H9 (cell line): Measurements from ENCODE around the gene CACNA1D. TPM values are rescaled to one million over a fixed set of nuclear protein-coding genes. Genes with fewer than 3 reads are reported as not detected.

Source experiments
- DNase-seq: peaks from one replicate; pipeline ENCODE4 v3.0.0-alpha.2; 2017
- H2AFZ ChIP-seq: one replicate; pipeline ENCODE4 v1.6.1; 2013; ENCODE audit warnings: mild to moderate bottlenecking, low read length, control low read depth, moderate library complexity
- H2AK5ac ChIP-seq: 2 replicates; pipeline ENCODE4 v1.6.1; 2013; ENCODE audit warnings: low read length, control low read depth, mixed read lengths; ENCODE audit not compliant: insufficient read length
- H2BK120ac ChIP-seq: one replicate; pipeline ENCODE4 v1.6.1; 2013; ENCODE audit warnings: low read depth, mild to moderate bottlenecking, low read length, control low read depth, inconsistent platforms; ENCODE audit not compliant: poor library complexity, severe bottlenecking
- H2BK12ac ChIP-seq: 2 replicates; pipeline ENCODE4 v1.6.1; 2013; ENCODE audit warnings: low read length, control low read depth, mixed read lengths, low read depth; ENCODE audit not compliant: insufficient read length
- H2BK15ac ChIP-seq: 2 replicates; pipeline ENCODE4 v1.6.1; 2013; ENCODE audit warnings: low read depth, low read length, control low read depth
- H2BK20ac ChIP-seq: one replicate; pipeline ENCODE4 v1.6.1; 2013; ENCODE audit warnings: low read depth, mild to moderate bottlenecking, low read length, control low read depth, inconsistent platforms; ENCODE audit not compliant: poor library complexity, severe bottlenecking
- H2BK5ac ChIP-seq: 2 replicates; pipeline ENCODE4 v1.6.1; 2013; ENCODE audit warnings: low read length, control low read depth, mixed read lengths; ENCODE audit not compliant: insufficient read length
- H3K14ac ChIP-seq: 2 replicates; pipeline ENCODE4 v1.6.1; 2013; ENCODE audit warnings: low read length, control low read depth; ENCODE audit not compliant: insufficient read depth
- H3K18ac ChIP-seq: 2 replicates; pipeline ENCODE4 v1.6.1; 2013; ENCODE audit warnings: low read depth, mild to moderate bottlenecking, mixed read lengths, low read length, control low read depth; ENCODE audit not compliant: insufficient read length
- H3K23ac ChIP-seq: 2 replicates; pipeline ENCODE4 v1.6.1; 2013; ENCODE audit warnings: low read length, control low read depth, mixed read lengths, low read depth; ENCODE audit not compliant: insufficient read length
- H3K23me2 ChIP-seq: 2 replicates; pipeline ENCODE4 v1.6.1; 2013; ENCODE audit warnings: low read depth, mild to moderate bottlenecking, mixed read lengths, low read length, control low read depth; ENCODE audit not compliant: insufficient read length, poor library complexity, severe bottlenecking
- H3K27ac ChIP-seq: 2 replicates; pipeline ENCODE4 v1.5.1; 2013; ENCODE audit warnings: low read length, control low read depth, mixed read lengths, low read depth; ENCODE audit not compliant: insufficient read length
- H3K27me3 ChIP-seq: 2 replicates; pipeline ENCODE4 v1.6.1; 2013; ENCODE audit warnings: low read length, control low read depth, inconsistent platforms; ENCODE audit not compliant: insufficient read depth
- H3K4ac ChIP-seq: 2 replicates; pipeline ENCODE4 v1.6.1; 2013; ENCODE audit warnings: low read depth, mild to moderate bottlenecking, control low read depth, inconsistent platforms, low read length, moderate library complexity
- H3K4me1 ChIP-seq: 2 replicates; pipeline ENCODE4 v1.6.1; 2013; ENCODE audit warnings: low read length, control low read depth, inconsistent platforms; ENCODE audit not compliant: insufficient read depth
- H3K4me2 ChIP-seq: 2 replicates; pipeline ENCODE4 v1.6.1; 2013; ENCODE audit warnings: low read length, control low read depth, mixed read lengths; ENCODE audit not compliant: insufficient read length, insufficient read depth
- H3K56ac ChIP-seq: 2 replicates; pipeline ENCODE4 v1.6.1; 2013; ENCODE audit warnings: low read depth, mild to moderate bottlenecking, mixed read lengths, low read length, control low read depth; ENCODE audit not compliant: insufficient read length
- H3K79me1 ChIP-seq: 2 replicates; pipeline ENCODE4 v1.6.1; 2013; ENCODE audit warnings: low read depth, mild to moderate bottlenecking, moderate library complexity, low read length, control low read depth, inconsistent platforms; ENCODE audit not compliant: insufficient read depth, poor library complexity, severe bottlenecking
- H3K79me2 ChIP-seq: 2 replicates; pipeline ENCODE4 v1.6.1; 2013; ENCODE audit warnings: low read length, control low read depth, inconsistent platforms; ENCODE audit not compliant: insufficient read depth
- H3K9ac ChIP-seq: 2 replicates; pipeline ENCODE4 v1.6.1; 2013; ENCODE audit warnings: low read length, control low read depth, mixed read lengths; ENCODE audit not compliant: insufficient read length; ENCODE audit errors: extremely low read depth
- H3K9me3 ChIP-seq: one replicate; pipeline ENCODE4 v1.6.1; 2013; ENCODE audit warnings: low read depth, low read length, inconsistent platforms; ENCODE audit not compliant: control insufficient read depth
- H3T11ph ChIP-seq: one replicate; pipeline ENCODE4 v1.6.1; 2013; ENCODE audit warnings: mild to moderate bottlenecking, low read length, control low read depth, inconsistent platforms
- H4K20me1 ChIP-seq: one replicate; pipeline ENCODE4 v1.6.1; 2013; ENCODE audit not compliant: control insufficient read depth, insufficient read length, insufficient read depth
- H4K5ac ChIP-seq: 2 replicates; pipeline ENCODE4 v1.6.1; 2013; ENCODE audit warnings: low read depth, mild to moderate bottlenecking, mixed read lengths, low read length, control low read depth; ENCODE audit not compliant: insufficient read length
- H4K8ac ChIP-seq: replicated peaks from 2 replicates; pipeline ENCODE4 v1.6.1; 2013; ENCODE audit warnings: low read length, control low read depth, mixed read lengths, low read depth; ENCODE audit not compliant: insufficient read length
- H4K91ac ChIP-seq: 2 replicates; pipeline ENCODE4 v1.6.1; 2013; ENCODE audit warnings: low read depth, mild to moderate bottlenecking, moderate library complexity, mixed read lengths, low read length, control low read depth; ENCODE audit not compliant: insufficient read length
- H3K27ac Mint-ChIP-seq, 3 experiments: 2 replicates in 2 of 3; 3 replicates in 1 of 3; pipeline ENCODE4 v1.8.0; 2020 to 2021; ENCODE audit warnings: mixed read lengths in 3 of 3, mild to moderate bottlenecking in 1 of 3, moderate library complexity in 1 of 3
- H3K27me3 Mint-ChIP-seq: 2 replicates; pipeline ENCODE4 v1.8.0; 2021; ENCODE audit warnings: low read depth, mild to moderate bottlenecking, moderate library complexity, mixed read lengths
- H3K36me3 Mint-ChIP-seq, 3 experiments: 2 replicates in 2 of 3; 3 replicates in 1 of 3; pipeline ENCODE4 v1.8.0; 2020 to 2021; ENCODE audit warnings: low read depth in 3 of 3, mixed read lengths in 3 of 3; ENCODE audit not compliant: insufficient read depth in 1 of 3
- H3K4me1 Mint-ChIP-seq, 2 experiments: 2 replicates each; pipeline ENCODE4 v1.8.0; 2020; ENCODE audit warnings: mixed read lengths in 2 of 2
- H3K4me3 Mint-ChIP-seq, 2 experiments: 2 replicates in 1 of 2; 3 replicates in 1 of 2; pipeline ENCODE4 v1.8.0; 2020 to 2021; ENCODE audit warnings: mild to moderate bottlenecking in 2 of 2, mixed read lengths in 2 of 2, moderate library complexity in 1 of 2
- H3K9me3 Mint-ChIP-seq, 2 experiments: 2 replicates in 1 of 2; 3 replicates in 1 of 2; pipeline ENCODE4 v1.8.0; 2020; ENCODE audit warnings: mild to moderate bottlenecking in 2 of 2, mixed read lengths in 2 of 2, moderate library complexity in 1 of 2
- CTCF ChIP-seq: fragments of 200-600 bp; sonication (generic); conservative IDR thresholded peaks from 3 replicates; pipeline ENCODE4 v1.8.0; 2021; ENCODE audit warnings: antibody characterized with exemption, mild to moderate bottlenecking
- WGBS: extraction: QIAGEN DNeasy Blood & Tissue Kit; methylation state at CpG from one replicate; pipeline ENCODE4 v1.1.7; 2013; ENCODE audit warnings: missing lambda C conversion rate, low lambda C conversion rate, mixed read lengths; ENCODE audit not compliant: insufficient read length; ENCODE audit errors: extremely low coverage; 5-methylcytosine and 5-hydroxymethylcytosine counted together
- total RNA-seq: library from RNA; stranded (reverse); gene quantifications from 2 replicates; pipeline ENCODE4 v1.2.1, GENCODE V29; 2021

The CACNA1D gene
- total RNA-seq, 1 experiment from 2014 or later, result 3.5 TPM

DNA sequence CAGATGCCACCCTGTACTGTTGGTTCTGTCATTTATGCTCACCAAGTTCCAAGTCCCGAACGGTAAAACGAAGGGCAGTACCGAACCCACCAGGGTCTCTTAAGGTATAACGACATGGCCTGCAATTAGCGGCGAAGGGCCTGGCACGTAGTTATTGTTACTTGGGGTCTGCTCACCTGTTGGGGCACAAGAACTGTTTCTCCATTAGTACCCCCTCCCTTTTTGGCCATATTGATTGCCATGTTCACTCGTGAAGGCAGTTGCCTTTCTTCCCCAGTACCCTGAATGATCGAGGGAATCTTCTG lies 352.4 kb downstream of the CACNA1D start:
- no peak overlapping the region for H3K9ac ChIP-seq
- no peak overlapping the region for H2AFZ ChIP-seq
- no peak overlapping the region for H2BK20ac ChIP-seq
- H3K23ac ChIP-seq, result no peak overlapping the region
- Mint-ChIP-seq H3K4me1 (peaks cover 36 to 41% of the 10 kb centered on the region in 2 experiments), H3K36me3 (no peaks in the 10 kb centered on the region; a peak in 2 of 7 replicates), H3K27ac (no peak overlapping the region), H3K27me3 (peaks cover 26% of the 10 kb centered on the region), H3K4me3 (peak overlapping the region; percentile 66 to 83), H3K9me3 (no peaks in the 10 kb centered on the region; a peak in 1 of 5 replicates)
- peaks cover 7% of the 10 kb centered on the region; the same call in 1 of the 2 replicates for H3K4me1 ChIP-seq
- no peak overlapping the region for H3K14ac ChIP-seq
- H4K8ac ChIP-seq, result no peak overlapping the region
- no peak overlapping the region for H3K56ac ChIP-seq
- DNase-seq, result no peak
- H3K4ac ChIP-seq, result no peak overlapping the region
- WGBS, result no CpG with 5 or more reads among the region's 10 CpGs
- H2BK12ac ChIP-seq, result no peak overlapping the region
- no peak overlapping the region for H3T11ph ChIP-seq
- no peak overlapping the region for H2BK15ac ChIP-seq
- H3K23me2 ChIP-seq, result peaks cover 4% of the 10 kb centered on the region
- H3K27me3 ChIP-seq, result peaks cover 9% of the 10 kb centered on the region; the same call in 1 of the 2 replicates
- no peaks in the 10 kb centered on the region for H3K79me1 ChIP-seq
- no peaks in the 10 kb centered on the region for H4K20me1 ChIP-seq
- H3K9me3 ChIP-seq, result no peaks in the 10 kb centered on the region
- no peak for TF ChIP-seq CTCF
- H2BK120ac ChIP-seq, result no peak overlapping the region
- H4K91ac ChIP-seq, result no peak overlapping the region
- H3K79me2 ChIP-seq, result no peaks in the 10 kb centered on the region
- H3K4me2 ChIP-seq, result peak overlapping the region; percentile 38
- H2AK5ac ChIP-seq, result no peak overlapping the region
- H3K27ac ChIP-seq, result no peak overlapping the region
- H4K5ac ChIP-seq, result no peak overlapping the region
- no peak overlapping the region for H3K18ac ChIP-seq
- H2BK5ac ChIP-seq, result no peak overlapping the region
